HG03558 (cell line): ENCODE results near the gene LCOR.

Experiments used
- ATAC-seq: cut with Tn5 transposase; IDR thresholded peaks from one replicate; pipeline ENCODE4 v1.9.1; 2021; ENCODE audit warnings: moderate number of reproducible peaks; ENCODE audit not compliant: unreplicated experiment; ENCODE audit errors: extremely low read depth

LCOR gene

DNA sequence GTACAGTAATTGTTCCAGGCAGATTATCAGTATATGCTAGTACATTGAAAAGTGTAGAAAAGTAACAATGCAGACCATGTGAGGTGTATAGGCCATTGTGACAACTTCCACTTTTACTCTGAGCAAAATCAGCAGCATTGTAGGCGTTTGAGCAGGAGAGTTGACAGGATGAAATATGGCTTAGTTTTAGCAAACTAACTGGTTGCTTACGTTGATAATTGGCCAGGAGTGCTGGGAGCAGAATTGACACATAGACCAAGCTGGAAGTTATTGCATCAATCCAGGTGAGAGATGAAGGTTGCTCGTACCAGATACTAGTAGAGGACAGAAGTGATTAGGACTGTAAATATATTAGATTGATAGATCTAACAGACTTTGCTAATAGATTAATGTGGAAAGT lies 46.0 kb downstream of the LCOR start:
- no peak for ATAC-seq

DNA sequence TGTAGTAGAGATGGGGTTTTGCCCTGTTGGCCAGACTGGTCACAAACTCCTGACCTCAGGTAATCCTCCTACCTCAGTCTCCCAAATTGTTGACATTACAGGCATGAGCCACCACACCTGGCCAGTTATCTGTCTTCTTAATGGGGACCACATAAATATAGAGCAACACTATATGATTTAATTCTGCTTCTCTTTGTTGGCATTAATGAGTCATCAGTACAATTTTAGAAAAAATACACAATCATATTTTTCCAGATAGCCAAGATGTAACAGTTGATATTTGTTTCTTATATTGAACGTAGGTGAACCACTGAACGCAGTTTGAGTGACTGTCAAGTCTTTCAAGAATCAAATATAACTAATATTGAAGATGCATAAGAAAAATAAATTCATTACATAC lies 48.5 kb downstream of the LCOR start:
- no peak for ATAC-seq

DNA sequence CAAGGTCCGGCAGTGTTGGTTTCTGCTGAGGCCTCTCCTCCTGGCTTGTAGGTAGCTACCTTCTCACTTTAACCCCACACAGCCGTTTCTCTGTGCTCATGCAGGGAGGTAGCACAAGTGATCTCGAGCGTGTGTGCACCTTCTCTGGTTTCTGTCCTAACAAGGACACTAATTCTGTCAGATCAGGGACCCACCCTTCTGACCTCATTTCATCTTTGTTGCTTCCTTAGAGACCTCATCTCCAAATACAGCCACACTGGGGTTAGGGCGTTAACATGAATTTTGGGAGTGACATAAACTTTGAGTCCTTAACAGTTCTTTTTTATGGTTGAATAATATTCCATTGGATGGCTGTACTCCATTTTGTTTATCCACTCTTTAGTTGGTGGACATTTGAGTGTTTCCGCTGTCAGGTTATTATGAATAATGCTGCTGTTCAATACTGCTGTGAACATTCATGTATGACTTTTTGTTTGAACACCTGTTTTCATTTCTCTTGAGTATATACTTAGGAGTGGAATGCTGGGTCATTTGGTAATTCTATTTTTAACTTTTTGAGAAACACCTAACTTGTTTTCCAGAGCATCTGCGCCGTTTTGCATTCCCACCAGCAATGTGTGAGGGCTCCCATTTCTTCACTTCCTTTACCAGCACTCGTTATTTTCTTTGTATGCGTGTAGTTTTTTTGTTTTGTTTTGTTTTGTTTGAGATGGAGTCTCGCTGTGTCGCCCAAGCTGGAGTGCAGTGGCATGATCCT lies 57.5 kb downstream of the LCOR start:
- no peak for ATAC-seq

DNA sequence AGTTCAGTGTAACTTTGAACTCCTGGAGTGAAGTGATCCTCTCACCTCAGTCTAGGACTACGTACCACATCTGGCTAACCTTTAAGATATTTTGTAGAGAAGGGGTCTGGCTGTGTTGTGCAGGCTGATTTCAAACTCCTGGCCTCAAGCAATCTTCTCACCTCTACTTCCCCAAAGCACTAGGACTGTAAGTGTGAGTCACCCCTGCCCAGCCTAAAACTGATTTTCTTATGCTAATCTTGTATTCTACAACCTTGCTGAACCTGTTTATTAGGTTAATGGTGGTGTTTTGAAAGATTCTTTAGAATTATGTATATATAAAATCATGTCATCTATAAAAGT lies 58.0 kb downstream of the LCOR start:
- no peak for ATAC-seq

DNA sequence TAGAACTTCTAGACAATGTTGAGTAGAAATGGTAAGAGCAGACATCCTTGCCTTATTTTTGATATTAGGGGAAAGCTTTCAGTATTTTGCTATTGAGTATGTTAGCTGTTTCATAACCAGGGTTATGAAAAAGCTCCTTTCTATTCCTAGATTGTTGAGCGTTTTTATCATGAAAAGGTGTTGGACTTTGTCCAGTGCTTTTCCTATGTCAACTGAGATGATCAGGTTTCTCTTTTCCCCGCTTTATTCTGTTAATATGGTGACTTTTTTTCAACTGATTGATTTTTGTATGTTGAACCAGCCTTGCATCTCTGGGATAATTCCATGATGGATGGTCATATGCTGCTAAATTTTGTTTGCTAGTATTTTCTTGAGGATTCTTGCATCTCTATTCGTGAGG lies 58.5 kb downstream of the LCOR start:
- no peak for ATAC-seq

DNA sequence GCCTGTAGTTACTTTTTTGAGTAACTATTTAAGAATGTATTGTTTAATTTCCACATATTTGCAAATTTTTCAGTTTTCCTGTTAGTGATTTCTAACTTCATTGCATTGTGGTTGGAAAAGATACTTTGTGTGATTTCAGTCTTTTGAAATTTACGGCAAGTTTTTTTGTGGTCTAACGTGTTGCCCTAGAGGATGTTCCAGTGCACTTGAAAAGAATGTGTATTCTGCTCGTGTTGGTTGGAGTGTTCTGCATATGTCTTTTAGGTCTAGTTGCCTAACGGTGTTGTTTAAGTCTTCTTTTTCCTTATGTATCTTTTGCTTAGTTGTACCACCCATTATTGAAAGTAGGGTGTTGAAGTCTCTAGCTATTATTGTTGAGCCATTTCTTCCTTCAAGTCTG lies 59.7 kb downstream of the LCOR start:
- ATAC-seq: no peak

DNA sequence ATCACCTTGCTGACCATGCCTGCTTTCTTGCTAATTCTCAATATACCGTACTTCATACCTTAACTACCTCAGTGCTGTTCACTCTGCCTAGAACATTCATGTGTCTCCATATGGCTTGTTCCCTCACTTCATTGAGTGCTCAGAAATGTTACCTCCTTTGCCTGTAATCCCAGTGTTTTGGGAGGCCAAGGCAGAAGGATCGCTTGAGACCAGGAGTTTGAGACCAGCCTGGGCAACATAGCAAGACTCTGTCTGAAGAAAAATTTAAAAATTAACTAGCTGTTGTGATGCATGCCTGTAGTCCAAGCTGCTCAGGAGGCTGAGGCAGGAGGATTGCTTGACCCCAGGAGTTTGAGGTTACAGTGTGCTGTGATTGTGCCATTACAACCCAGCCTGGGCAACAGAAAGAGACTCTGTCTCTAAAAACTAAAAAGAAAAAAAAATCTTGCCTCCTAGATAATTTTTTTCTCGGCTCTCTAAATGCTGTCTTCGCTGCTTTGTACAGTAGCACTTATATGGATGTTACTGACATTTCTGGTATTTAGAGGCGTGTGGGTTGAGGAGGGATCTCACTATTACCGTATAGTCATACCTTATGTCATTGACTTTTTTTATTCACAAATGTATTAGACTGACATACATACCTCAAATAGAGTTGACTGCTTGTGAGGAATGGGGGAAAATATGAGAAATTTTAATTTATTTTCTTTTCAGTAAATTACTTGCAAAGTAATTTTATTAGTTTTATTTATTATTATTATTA lies 63.7 kb downstream of the LCOR start:
- no peak for ATAC-seq

DNA sequence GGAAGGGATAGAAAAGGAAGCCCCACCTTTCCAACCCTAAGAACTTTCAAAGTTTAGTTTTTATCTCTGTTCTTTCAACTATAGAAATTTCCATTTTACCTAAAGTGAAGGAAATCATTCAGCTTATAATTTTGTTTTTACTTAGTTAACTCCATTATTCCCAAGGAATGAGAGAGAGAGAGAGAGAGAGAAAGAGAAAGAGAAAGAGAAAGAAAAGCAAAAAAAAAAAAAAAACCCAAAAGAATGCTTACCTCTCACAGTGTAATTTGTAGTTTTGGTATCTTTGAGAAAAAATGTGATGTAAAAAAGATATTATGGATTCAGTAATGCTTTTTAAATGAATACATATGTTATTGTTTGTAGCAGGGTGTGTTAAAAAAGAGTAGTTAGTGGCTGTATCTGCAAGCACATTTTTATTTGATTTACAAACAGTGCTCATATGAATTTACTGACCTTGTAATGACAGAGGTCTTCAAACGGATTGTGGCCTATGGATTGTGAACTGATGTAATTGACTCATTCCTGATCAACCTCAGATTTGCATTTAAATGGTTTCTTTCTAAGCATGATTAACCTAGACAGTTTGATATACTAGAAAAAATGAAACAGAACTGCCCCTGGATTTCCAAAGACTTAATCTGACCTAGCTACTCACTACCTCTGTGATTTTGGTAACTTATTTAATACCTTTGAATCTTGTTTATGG lies 64.9 kb downstream of the LCOR start:
- no peak for ATAC-seq

DNA sequence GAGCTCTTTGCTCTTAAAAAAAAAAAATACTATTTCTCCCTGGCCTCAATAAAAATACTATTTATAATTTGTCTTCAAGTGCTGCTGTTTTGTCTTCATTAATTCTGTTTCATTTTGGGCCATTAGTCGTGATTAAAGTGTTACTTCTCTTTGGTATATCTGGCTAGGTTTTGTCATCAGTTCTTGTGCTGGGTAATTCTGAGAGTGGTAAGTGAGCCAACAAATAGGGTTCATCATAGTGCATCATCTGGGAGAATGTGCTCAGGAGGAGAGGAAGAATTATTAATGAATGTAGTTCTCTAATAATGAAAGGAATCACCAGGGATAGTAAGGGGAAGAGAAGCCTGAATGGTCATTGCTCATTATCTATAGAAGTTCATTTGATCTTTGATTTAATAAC lies 70.0 kb downstream of the LCOR start:
- ATAC-seq: no peak

DNA sequence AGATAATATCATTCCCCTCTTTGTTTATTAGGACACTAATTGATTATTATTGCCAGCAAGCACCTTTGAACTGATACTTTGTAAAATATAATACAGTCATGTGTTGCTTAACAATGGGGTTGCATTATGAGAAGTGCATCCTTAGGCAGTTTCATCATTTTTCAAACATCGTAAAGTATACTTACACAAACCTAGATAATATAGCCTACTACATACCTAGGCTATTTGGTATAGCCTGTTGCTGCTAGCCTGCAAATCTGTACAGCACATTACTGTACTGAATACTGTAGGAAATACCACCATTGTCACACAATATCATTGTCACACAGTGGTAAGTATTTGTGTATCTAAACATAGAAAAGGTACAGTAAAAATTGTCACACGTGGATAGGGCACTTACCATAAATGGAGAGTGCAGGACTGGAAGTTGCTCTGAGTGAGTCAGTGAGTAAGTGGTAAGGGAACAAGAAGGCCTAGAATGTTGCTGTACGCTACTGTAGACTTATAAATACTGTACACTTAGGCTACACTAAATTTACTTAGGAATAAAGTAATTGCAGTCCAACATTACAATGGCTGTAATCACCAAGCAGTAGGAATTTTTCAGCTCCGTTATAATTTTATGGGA lies 70.7 kb downstream of the LCOR start:
- ATAC-seq: no peak

DNA sequence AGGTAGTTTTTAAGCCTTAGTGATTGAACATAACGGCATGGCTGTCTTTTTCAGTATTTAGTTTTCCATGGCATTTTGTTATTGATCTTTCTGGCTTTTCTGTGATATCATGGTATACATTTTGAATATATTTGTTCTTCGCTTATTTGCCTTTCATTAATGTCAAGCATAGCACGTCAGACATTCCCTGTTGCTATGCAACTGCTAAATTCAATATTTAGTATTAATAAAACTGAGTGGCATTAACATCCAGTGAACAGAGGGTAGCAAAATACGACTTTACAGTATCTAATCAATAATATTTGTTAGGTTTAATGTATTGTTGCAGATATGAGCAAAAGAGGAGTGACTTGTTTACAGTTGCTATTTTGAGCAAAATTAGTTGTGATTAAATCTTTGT lies 72.5 kb downstream of the LCOR start:
- ATAC-seq: no peak

DNA sequence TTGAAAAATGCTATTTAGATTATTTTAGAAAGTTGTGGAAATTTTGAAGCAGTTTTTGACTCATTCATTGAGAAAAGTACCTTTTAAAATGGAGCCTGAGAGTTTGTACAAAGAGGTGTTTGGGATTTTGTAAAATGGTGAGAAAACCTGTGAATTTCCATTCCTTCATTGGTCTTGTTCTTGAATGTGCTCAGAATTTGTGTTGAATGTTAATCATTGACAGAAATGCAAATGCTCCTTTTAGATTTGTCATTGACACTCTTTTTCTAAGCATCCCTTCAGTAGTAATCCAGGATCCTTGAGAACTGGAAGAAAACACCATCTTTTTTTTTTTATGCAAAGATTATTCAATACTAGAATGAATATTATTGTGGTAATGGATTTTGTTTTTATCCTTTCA lies 74.8 kb downstream of the LCOR start:
- no peak for ATAC-seq

DNA sequence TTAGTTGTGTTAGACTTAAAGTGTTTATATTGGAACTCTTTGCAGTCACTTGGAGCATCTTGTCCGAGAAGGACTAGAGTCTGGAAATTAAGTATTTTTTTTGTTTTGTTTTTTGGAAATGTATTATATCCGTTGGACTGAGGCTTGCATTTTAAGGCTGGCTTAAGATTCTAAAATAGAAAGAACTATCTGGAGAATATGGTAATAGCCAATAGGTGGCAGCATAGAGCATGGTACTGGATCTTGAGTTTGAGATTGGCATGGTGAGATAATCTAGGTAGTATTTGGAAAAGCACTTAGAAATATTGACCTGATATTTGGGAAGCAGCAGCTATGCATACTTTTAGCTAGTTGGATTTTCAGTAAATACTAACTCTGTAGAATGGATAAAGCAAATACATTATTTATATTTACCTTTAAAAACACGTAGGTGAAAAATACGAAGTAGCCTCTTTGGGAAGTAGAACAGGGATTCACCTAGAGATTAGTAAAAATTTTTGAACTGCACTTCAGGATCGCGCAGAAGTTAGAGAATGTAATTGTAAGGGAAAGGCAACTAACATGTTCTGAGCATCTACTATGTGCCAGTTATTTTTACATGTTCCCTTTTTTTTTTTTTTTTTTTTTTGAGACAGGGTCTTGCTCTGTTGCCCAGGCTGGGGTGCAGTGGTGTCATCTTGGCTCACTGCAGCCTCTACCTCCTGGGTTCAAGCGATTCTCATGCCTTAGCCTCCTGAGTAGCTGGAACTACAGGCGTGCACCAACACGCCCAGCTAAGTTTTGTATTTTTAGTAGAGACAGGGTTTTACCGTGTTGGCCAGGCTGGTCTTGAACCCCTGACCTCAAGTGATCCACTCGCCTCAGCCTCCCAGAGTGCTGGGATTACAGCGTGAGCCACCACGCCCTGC lies 78.6 kb downstream of the LCOR start:
- ATAC-seq: no peak

DNA sequence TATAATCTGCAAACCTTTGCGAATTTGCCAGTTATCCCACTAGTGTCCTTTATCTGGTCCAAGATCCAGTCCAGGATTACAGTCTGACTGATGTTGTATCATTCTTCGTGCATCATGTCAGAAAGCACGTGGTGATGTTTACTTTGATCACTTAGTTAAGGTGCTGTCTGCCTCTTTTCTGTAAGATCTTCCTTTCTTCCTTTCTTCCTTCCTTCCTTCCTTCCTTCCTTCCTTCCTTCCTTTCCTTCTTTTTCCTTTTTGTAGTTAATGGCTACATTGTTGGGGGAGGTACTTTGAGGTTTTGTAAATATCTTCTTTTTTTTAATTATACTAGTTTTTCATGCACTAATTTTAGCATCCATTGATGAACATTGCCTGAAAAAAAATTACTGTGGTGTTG lies 80.3 kb downstream of the LCOR start:
- no peak for ATAC-seq

DNA sequence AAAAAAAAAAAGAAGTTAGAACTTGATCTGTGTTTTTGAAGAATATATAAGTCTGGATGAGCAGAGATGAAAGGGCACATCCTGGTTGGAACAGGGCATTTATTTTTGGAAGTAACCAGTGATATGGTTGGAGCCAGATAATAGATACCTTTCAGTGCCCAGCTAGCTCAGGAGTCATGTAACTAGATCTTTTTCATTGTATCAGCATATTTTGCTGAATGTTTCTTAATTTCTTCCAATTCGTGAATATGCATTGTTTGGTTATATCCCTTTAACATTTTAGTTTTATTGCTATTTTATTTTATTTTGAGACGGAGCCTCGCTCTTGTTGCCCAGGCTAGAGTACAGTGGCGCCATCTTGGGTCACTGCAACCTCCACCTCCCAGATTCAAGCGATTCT lies 81.8 kb downstream of the LCOR start:
- no peak for ATAC-seq

DNA sequence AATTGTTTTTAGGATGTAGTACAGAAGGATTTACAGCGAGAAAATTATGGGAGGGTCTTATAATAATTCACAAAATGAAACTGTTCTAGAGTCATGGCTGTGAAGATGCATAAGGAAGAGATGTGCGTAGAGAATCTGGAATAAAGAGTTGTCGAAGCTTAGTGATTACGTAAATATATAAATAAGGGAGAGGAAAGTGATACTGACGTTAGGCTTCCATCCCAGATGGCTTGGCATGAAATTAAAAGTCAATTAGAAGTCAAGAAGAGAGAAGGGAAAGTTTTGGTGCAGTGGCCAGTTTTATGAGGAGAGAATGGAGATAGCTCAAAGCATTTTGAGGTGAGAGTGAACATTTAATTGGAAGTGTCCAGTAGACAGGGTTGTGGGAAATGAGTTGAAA lies 85.5 kb downstream of the LCOR start:
- ATAC-seq: no peak

DNA sequence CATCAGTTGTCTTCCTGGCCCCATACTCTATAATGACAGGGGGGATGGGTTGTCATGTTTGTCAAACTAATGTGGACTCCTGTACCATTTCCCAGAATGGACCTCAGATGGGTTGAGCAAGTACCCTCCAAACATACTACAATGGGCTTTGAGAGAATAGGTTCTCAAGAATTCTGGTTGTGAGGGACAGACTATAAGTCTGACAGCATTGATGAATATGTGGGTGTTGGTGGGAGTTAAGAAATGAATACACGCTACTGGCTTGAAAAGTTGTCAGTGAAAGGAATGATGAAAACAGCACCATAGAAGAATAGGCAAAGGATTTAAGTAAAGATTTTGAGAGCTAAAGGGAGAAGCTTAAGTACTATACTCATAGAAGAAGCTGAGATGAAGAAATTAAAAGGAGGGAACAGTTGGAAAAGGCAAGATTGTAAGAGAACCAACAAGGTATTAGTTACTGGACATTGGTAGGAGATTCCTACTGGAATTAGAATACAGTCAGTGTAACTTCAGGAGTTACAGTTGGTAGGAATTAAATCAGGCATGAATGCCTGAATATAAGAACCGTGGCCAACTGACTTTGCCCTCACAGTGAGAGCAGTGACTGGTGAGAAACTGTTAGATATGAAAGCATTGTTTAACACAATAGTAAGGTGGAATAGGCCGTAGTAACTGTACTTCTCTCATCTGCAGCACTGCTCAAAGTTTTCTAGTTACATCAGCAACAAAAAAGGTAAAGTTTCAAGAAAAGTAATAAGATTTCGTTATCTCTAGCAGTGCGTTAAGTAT lies 86.3 kb downstream of the LCOR start:
- ATAC-seq: no peak

DNA sequence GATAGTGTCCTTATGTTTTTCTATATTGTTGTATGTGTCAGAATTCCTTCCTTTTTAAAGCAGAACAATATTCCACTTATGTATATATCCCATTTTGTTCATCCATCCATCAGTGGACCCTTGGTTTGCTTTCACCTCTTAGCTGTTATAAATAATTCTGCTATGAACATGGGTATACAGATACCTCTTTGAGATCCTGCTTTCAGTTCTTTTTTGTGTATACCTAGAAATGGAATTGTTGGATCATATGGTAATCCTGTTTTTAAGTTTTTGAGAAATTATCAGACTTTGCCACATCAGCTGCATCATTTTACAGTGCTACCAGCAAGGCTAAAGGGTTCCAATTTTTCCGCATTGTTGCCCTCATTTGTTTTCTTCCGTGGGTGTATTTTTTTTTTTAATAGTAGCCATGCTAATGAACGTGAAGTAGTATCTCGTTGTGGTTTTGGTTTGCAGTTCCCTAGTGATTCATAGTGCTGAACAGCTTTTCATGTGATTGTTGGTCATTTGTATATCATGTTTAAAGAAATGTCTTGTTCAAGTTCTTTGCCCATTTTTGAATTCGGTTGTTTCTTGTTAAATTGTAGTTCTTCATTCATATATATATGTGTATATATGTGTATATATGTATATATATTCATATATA lies 87.8 kb downstream of the LCOR start:
- ATAC-seq: no peak

DNA sequence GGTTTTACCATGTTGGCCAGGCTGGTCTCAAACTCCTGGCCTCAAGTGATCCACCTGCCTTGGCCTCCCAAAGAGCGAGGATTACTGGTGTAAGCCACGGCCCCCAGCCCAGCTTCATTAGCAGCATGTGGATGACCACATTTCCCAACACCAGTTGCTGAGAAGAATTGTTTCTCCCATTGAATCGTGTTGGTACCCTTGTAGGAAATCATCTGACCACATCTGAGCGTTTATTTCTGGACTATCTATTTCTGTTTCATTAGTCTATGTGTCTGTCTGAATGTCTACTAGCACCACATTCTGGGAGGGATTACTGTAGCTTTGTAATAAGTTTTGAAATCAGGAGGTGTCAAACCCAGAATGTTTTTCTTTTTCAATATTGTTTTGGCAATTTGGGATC lies 89.6 kb downstream of the LCOR start:
- no peak for ATAC-seq
